ENCODE data around the gene DNAJB6. TPM values are rescaled to one million over a fixed set of nuclear protein-coding genes. Genes with fewer than 3 reads are reported as not detected.

DNAJB6 gene
- total RNA-seq, 2 experiments from 2014 or later, result 56.4 to 65.9 TPM

DNA sequence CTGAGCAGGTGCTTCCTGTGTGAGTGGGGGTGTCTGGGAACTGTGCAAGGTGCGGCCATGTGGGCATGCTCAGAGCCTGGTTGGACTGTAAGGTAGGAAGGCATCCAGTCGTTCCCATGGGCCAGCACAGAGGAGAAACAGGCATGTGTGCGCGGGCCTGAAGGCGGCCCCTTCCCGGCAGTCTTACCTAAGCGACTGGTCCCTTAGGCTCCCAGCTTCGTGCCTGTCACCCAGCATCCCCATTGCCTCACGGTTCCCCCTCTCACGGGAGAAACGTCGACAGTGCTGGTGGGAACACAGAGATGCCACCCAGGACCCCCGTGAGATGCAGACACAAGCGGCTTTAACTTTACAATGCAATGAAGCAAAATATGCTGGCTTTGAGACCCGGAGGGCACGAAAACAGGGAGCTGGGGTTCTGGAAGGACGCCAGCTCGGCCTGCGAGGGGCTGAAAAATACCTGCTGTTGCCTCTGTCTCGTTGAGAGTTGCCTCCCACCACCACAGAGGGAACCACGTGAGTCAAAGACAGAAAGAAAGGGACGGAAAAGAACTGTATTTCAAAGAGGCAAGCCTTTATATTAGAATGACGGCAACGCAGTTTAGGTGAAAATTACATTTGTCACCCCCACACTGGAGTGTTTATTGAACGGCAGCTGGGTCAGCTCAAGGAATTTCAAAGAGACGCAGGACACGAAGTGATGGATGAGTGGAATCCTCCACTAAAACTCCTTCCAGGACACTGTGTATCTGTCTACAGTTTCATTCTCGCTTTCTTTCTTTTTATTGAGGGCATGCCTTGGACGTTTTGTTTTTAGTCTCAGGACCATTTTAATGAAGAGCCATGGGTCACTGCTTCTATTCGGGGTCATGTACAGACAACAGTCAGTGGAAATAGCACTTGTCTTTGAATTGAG is 128.4 kb downstream of the DNAJB6 start:
- intact Hi-C loops (cut with micrococcal nuclease; ENCODE audit: unreplicated experiment), result no loop called here
- H3K9me3 ChIP-seq (ENCODE audit: low read length), result no peaks in the 10 kb centered on the region
- no peak overlapping the region for H3K27ac ChIP-seq (ENCODE audit: low read depth, low read length, poor library complexity, severe bottlenecking)
- H3K4me1 ChIP-seq (ENCODE audit: insufficient read depth, low read length, poor library complexity, severe bottlenecking), result no peaks in the 10 kb centered on the region
- no peak for DNase-seq (ENCODE audit: low spot score)
- H3K9me2 ChIP-seq (ENCODE audit: insufficient read depth, low read length), result no peaks in the 10 kb centered on the region
- TF ChIP-seq, protein P1, sequence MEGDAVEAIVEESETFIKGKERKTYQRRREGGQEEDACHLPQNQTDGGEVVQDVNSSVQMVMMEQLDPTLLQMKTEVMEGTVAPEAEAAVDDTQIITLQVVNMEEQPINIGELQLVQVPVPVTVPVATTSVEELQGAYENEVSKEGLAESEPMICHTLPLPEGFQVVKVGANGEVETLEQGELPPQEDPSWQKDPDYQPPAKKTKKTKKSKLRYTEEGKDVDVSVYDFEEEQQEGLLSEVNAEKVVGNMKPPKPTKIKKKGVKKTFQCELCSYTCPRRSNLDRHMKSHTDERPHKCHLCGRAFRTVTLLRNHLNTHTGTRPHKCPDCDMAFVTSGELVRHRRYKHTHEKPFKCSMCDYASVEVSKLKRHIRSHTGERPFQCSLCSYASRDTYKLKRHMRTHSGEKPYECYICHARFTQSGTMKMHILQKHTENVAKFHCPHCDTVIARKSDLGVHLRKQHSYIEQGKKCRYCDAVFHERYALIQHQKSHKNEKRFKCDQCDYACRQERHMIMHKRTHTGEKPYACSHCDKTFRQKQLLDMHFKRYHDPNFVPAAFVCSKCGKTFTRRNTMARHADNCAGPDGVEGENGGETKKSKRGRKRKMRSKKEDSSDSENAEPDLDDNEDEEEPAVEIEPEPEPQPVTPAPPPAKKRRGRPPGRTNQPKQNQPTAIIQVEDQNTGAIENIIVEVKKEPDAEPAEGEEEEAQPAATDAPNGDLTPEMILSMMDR (conservative IDR thresholded peaks at IDR 0.05; ENCODE audit: low read length), result no peak
- TF ChIP-seq EZH2phosphoT487 (IDR thresholded peaks at IDR 0.05; ENCODE audit: borderline replicate concordance, low read depth, low read length), result no peak
- no TSS peak for BruUV-seq (replicated peaks)
- no peaks in the 10 kb centered on the region for H4K20me1 ChIP-seq (ENCODE audit: insufficient read depth, low read length)
- no peaks in the 10 kb centered on the region for H3K79me2 ChIP-seq (ENCODE audit: insufficient read depth, low read depth, low read length)
- no peak overlapping the region for H2AFZ ChIP-seq (ENCODE audit: low read length)
- H3K4me3 ChIP-seq (ENCODE audit: low read depth, low read length, poor library complexity, severe bottlenecking), result no peak overlapping the region
- no peak overlapping the region for H3K4me2 ChIP-seq (ENCODE audit: low read length)
- CTCF ChIA-PET (ENCODE audit: unreplicated experiment), result no interaction called here
- POLR2A ChIA-PET, result no interaction called here
- no peaks in the 10 kb centered on the region for H3K36me3 ChIP-seq (ENCODE audit: insufficient read depth, low read length)

DNA sequence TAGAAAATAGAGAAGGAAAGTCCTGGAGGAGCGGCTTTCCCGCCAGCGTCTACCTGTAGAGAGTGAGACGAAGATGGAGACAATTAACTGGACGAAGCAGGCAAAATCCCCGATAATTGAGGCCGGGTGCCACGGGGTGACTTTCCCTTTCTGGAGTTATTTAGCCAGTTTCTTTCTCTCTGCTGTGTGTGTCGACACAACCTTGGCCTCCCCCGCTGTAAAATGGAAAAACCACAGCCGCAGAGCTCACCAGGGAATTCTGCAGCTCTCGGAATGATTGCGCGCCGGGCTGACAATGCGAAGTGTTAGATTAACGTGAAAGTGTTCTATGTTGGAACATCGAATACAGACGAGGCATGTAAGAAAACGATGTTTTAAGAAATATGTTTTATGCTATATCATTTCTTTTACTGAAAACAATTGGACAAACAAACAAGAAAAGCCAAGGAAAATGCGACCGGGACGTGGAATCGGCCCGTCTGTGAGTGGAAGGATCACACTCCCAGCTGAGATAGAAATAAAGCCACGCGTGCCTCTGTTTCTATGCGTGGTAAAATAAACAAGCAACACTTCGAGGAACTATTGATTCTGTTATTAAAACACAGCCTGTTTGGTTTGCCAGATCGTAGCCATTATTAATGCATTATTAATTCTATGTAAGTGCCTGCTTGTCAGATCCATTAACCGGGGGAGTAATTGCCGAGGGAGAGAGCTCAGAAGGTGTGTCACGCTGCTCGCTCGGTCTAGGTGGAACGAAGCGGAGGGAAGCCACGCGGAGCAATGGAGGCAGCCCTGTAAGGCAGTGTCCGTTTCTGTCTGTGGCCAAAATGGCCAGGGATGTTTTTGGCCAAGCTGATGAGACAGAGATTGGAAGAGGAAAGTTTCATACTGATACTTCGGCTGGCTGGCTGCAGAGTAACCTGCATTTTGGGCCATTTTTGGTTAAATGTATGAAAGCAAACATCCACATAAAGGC is 129.4 kb downstream of the DNAJB6 start:
- no peaks in the 10 kb centered on the region for H3K4me1 ChIP-seq (ENCODE audit: insufficient read depth, low read length, poor library complexity, severe bottlenecking)
- BruUV-seq (replicated peaks), result no TSS peak
- H3K9me3 ChIP-seq (ENCODE audit: low read length), result no peaks in the 10 kb centered on the region
- no peak overlapping the region for H3K4me2 ChIP-seq (ENCODE audit: low read length)
- no peak overlapping the region for H3K4me3 ChIP-seq (ENCODE audit: low read depth, low read length, poor library complexity, severe bottlenecking)
- H3K9me2 ChIP-seq (ENCODE audit: insufficient read depth, low read length), result no peaks in the 10 kb centered on the region
- no peaks in the 10 kb centered on the region for H3K36me3 ChIP-seq (ENCODE audit: insufficient read depth, low read length)
- H3K79me2 ChIP-seq (ENCODE audit: insufficient read depth, low read depth, low read length), result no peaks in the 10 kb centered on the region
- no peaks in the 10 kb centered on the region for H4K20me1 ChIP-seq (ENCODE audit: insufficient read depth, low read length)
- H3K27ac ChIP-seq (ENCODE audit: low read depth, low read length, poor library complexity, severe bottlenecking), result no peak overlapping the region
- H2AFZ ChIP-seq (ENCODE audit: low read length), result no peak overlapping the region
- ChIA-PET POLR2A (no interaction called here), CTCF (ENCODE audit: unreplicated experiment) (no interaction called here)
- TF ChIP-seq, protein P1 (conservative IDR thresholded peaks at IDR 0.05; ENCODE audit: low read length), result no peak
- TF ChIP-seq EZH2phosphoT487 (IDR thresholded peaks at IDR 0.05; ENCODE audit: borderline replicate concordance, low read depth, low read length), result no peak
- intact Hi-C loops (cut with micrococcal nuclease; ENCODE audit: unreplicated experiment), result no loop called here
- no peak for DNase-seq (ENCODE audit: low spot score)
